Psoas muscle (tissue), 8 donors: ENCODE measurements around the gene LMAN1L. TPM values are rescaled to one million over a fixed set of nuclear protein-coding genes. Genes with fewer than 3 reads are reported as not detected.

Source experiments
- ATAC-seq, 4 donors: fragments of 200-7000 bp; cut with Tn5 transposase; one replicate each; pipeline ENCODE4 v1.9.1; 2020; ENCODE audit warnings: moderate library complexity in 3 of 4, mild to moderate bottlenecking in 2 of 4
- DNase-seq, 2 donors: peaks; one replicate each; pipeline ENCODE4 v3.0.0-alpha.2; 2020
- H3K27ac ChIP-seq: fragments of 200-600 bp; one replicate; pipeline ENCODE4 v1.8.0; 2022
- H3K27me3 ChIP-seq, 3 donors: fragments of 200-600 bp in 1 of 3; one replicate each; pipeline versions ENCODE4 v1.6.1 to v1.8.0; 2013 to 2022; ENCODE audit warnings: low read length in 2 of 3, mild to moderate bottlenecking in 2 of 3, moderate library complexity in 1 of 3; ENCODE audit not compliant: insufficient read depth in 3 of 3
- H3K36me3 ChIP-seq, 2 donors: fragments of 200-600 bp in 1 of 2; one replicate each; pipeline versions ENCODE4 v1.6.1 to v1.8.0; 2013 to 2022; ENCODE audit warnings: low read depth in 1 of 2, mild to moderate bottlenecking in 1 of 2, moderate library complexity in 1 of 2; ENCODE audit not compliant: insufficient read depth in 1 of 2
- H3K4me1 ChIP-seq: fragments of 200-600 bp; one replicate; pipeline ENCODE4 v1.8.0; 2022
- H3K4me3 ChIP-seq: fragments of 200-600 bp; one replicate; pipeline ENCODE4 v1.8.0; 2022; ENCODE audit warnings: mild to moderate bottlenecking
- H3K9me3 ChIP-seq: fragments of 200-600 bp; one replicate; pipeline ENCODE4 v1.8.0; 2022
- CTCF ChIP-seq: fragments of 200-600 bp; IDR thresholded peaks from one replicate; pipeline ENCODE4 v1.8.0; 2022; ENCODE audit warnings: antibody characterized with exemption
- WGBS, 3 donors: extraction: QIAGEN DNeasy Blood & Tissue Kit; methylation state at CpG; one replicate each; pipeline versions ENCODE4 v1.1.6 to v1.1.7; 2013; 5-methylcytosine and 5-hydroxymethylcytosine counted together
- intact Hi-C, 2 donors: fragments of 100-400 bp; cut with DNase I; formaldehyde crosslinking; loops; one replicate each; pipeline versions ENCODE4 v1.11.0 to v1.14.2; 2022
- long read RNA-seq, 2 donors: library from polyadenylated mRNA; unstranded; transcript quantifications; one replicate each; pipeline ENCODE4 v2.0.0, GENCODE V29; 2021
- polyA plus RNA-seq, 3 donors: library from polyadenylated mRNA; stranded (reverse); fragments of 200-250 nt; gene quantifications; one replicate each; pipeline ENCODE4 v1.2.3, GENCODE V29; 2013
- total RNA-seq, 4 donors: library from RNA; stranded (reverse); fragmentation: NEBNext Ultra II Directional in 2 of 4; extraction: Animal tissue kit (Norgen Biotek cat#: 25700) in 2 of 4; gene quantifications; one replicate each; pipeline versions ENCODE4 v1.2.1 to v1.2.4, GENCODE V29; 2021 to 2023
- donor health status: healthy with polysubstance abuse.
- donor health status: DM: no; HTN: no; CAD: no; lungs with moderate emphysema.
- donor health status: Bipolar disorder and iron deficiency.
- donor health status: healthy.
- donor health status: DM: yes; HTN: yes; CAD: no.
- donor health status: DM: no; HTN: no; CAD: no.
- donor health status: DM: no; HTN: no; CAD: no.
- donor health status: DM: yes; HTN: yes; CAD: no.

LMAN1L gene
- total RNA-seq, result under 1 TPM in 2 of 4 donors, not detected in 2; 0.36 to 0.66 TPM
- not detected for polyA plus RNA-seq
- long read RNA-seq, donor 1, result 0 reads
- long read RNA-seq, donor 2, result 0 reads

- 71 to 74% (median 72%) methylated on average over 11 to 12 of the region's 12 CpGs for WGBS, 3 donors
- no peak for TF ChIP-seq CTCF
- H3K27me3 ChIP-seq, result no peaks in the 10 kb centered on the region
- H3K4me3 ChIP-seq, result no peak within 1 kb of the TSS
- H3K27ac ChIP-seq, result no peak within 1 kb of the TSS
- H3K36me3 ChIP-seq, result no peaks in the 10 kb centered on the region
- DNase-seq (no peak), ATAC-seq (no peak)
- H3K9me3 ChIP-seq, result no peaks in the 10 kb centered on the region
- peaks cover 4% of the 10 kb centered on the region for H3K4me1 ChIP-seq
- intact Hi-C loops, result no loop called here
Measured at GRCh38 chr15:74812533-74812932, at the start of gene LMAN1L. TSS of gene LMAN1L (plus strand) at chr15:74812835. CDS start at chr15:74812855, 20 bp downstream.

- peak in 1 of 2 donors; percentile 23 for DNase-seq
- peaks cover 0 to 2% (median 0%) of the 10 kb centered on the region in 3 donors for H3K27me3 ChIP-seq
- no peaks in the 10 kb centered on the region for H3K36me3 ChIP-seq
- ATAC-seq, result no peak
- no peaks in the 10 kb centered on the region for H3K9me3 ChIP-seq
- no peak for TF ChIP-seq CTCF
- intact Hi-C loops, result no loop called here
- no peak overlapping the region for H3K4me3 ChIP-seq
- H3K27ac ChIP-seq, result no peak overlapping the region
- H3K4me1 ChIP-seq, result no peaks in the 10 kb centered on the region
- 84 to 92% (median 85%) methylated on average over 15 of the region's 15 CpGs for WGBS, 3 donors
Measured at GRCh38 chr15:74763416-74763815, 49.2 kb upstream of the LMAN1L start.

- no peaks in the 10 kb centered on the region for H3K9me3 ChIP-seq
- no peak overlapping the region for H3K27ac ChIP-seq
- TF ChIP-seq CTCF, result no peak
- H3K4me3 ChIP-seq, result no peak overlapping the region
- no peak for DNase-seq
- no peaks in the 10 kb centered on the region for H3K4me1 ChIP-seq
- whole genome bisulfite sequencing, 3 donors, result 78 to 80% (median 80%) methylated on average over 14 of the region's 14 CpGs
- H3K27me3 ChIP-seq, result peaks cover 0 to 2% (median 0%) of the 10 kb centered on the region in 3 donors
- no peaks in the 10 kb centered on the region for H3K36me3 ChIP-seq
- no peak for ATAC-seq
- intact Hi-C loops, result loop anchor here (1.0 to 5.0 kb wide), 2 partner anchors 132 to 390 kb away; no protein-coding TSS in a partner anchor
Measured at GRCh38 chr15:74767167-74768098, 45.2 kb upstream of the LMAN1L start.

- intact Hi-C loops, result loop anchor here (1.0 to 5.0 kb wide), 2 partner anchors 133 to 391 kb away; no protein-coding TSS in a partner anchor
- Histone ChIP-seq H3K27ac (no peak overlapping the region), H3K36me3 (no peaks in the 10 kb centered on the region), H3K4me3 (no peak overlapping the region), H3K9me3 (no peaks in the 10 kb centered on the region), H3K4me1 (no peaks in the 10 kb centered on the region), H3K27me3 (peaks cover 0 to 2% (median 0%) of the 10 kb centered on the region in 3 donors)
- 24 to 35% (median 24%) methylated on average over 15 of the region's 15 CpGs for WGBS, 3 donors
- TF ChIP-seq CTCF, result no peak
- DNase-seq, result no peak
- ATAC-seq, result no peak
Measured at GRCh38 chr15:74768099-74768770, 44.4 kb upstream of the LMAN1L start.
